ENCODE results near the gene TK2.
"Not testable (repeated sequence)": the region's sequence is repeated elsewhere in the genome, so short reads cannot be mapped to it uniquely, and the experiment has no call there.

Gene TK2

DNA sequence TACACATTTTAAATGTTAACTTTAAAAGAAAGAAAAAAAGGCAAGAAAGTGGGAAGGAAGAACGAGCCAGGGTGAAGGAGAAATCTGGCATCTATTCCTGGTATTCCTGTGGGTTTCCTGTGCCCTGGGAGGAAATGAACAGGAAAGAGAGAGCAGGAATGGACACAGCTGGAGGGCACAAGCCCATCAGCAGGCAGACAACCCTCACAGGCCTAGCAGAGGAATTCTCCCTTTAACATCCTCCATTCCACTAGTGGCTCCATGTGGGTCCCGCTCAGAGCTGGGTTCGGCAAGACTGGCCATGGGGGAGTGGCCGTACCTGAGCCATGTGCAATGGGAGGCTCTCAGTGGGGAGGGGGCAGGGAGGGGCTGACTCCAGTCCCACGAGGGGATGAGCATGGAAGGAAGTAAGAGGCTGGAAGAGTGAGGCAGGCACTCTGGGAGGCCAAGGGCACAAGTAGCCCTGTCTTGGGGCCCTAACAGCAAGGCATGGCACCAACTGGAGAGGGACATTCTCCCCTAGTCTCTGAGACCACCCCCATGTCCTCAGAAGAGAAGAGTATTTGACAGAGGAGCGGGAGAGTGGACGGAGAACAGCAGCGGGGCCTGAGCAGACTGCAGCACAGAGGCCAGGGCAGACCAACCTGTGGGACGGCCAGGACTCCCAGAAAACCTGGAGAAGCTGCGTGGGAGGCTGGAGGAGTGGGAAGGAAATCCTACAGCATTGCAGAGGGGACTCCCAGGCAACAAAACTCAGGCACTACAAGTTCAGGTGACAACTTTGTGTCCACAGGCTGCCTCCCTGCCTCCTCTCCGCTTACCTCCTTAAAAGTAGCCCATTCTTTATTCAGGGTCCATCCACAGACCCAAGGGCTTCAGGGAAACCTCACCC lies 30.2 kb downstream of the TK2 start:
- DNase-seq = no peak

DNA sequence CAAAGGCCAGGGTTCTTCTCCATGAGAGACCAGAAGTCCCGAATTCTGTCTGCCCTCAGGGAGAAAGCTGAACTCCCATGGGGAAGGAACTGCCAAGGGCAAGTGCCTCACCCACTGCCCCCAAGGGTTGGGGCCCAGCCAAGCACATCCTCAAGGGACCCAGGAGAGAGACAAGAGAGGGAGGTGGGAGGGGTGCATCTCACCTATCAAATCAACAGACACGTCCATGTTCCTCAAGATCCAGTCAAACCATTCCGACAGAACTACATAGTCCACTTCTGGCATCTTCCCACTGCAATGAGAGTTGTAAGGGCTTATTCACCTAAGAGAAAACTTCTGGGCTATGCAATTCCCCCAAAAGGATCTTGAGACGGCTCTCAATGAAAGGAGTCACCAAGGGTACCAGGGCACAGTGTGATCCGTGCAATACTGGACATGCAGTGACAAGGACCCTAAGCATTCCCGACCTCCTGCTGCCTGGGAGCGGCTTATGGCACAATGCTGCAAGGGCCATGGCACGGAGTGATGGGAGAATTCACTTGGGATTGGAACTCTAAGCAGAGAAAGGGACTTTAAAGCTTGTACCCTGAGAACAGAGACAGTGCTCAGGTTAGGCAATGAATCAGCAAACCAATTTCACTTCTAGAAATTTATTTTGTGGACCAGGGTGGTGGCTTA lies 32.2 kb downstream of the TK2 start:
- no peak for DNase-seq

DNA sequence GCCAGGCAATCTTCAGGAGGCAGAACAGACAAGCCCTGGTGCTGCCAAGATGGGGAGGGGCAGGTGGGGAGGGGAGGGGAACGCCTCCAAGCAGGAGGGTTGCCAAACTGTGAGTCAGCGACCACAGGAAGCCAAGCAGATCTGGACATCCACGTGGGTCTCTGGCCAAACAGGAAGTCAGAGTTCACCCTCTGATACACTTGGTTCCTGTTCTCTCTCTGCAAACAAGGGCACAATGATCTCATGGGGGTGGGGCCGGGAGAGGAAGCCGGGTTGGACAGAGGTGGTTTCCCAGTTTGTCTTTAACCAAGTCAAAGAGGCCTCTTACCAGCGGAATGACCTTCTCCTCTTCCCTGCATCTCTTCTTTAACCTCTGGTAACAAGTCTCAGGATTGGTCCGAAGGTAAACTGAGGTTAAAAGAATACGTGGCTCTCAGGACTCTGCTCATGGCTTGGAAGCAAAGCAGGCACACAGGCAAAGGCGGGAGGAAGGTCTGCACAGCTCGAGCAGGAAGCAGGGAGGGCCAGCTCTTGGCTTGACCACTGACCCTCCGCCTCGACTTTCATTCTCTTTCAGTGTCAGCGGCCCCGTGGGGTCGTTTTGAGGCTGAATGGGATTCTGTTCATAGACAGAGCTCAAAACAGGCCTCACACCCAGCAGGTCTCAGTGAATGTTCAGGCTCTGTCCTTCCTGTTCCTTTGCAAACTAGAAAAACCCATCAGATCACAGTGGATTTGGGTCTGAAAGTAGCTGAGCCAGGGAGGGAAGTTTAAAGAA lies 32.9 kb downstream of the TK2 start:
- DNase-seq = peak; percentile 84 to 92

DNA sequence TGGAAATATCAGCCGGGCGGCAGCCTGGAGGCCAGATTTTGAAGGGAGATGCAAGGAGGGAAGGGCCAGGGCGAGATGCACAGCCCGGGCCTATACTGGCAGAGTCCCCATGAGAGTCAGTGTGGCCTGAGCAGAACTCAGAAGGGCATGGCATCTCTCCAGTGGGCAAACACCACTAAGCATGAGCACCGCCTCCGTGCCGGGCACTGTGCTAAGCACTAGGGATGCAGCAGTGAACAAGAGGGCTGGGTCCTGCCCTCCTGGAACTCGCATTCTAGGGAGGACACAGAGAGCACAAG lies 33.5 kb downstream of the TK2 start:
- no peak for DNase-seq

DNA sequence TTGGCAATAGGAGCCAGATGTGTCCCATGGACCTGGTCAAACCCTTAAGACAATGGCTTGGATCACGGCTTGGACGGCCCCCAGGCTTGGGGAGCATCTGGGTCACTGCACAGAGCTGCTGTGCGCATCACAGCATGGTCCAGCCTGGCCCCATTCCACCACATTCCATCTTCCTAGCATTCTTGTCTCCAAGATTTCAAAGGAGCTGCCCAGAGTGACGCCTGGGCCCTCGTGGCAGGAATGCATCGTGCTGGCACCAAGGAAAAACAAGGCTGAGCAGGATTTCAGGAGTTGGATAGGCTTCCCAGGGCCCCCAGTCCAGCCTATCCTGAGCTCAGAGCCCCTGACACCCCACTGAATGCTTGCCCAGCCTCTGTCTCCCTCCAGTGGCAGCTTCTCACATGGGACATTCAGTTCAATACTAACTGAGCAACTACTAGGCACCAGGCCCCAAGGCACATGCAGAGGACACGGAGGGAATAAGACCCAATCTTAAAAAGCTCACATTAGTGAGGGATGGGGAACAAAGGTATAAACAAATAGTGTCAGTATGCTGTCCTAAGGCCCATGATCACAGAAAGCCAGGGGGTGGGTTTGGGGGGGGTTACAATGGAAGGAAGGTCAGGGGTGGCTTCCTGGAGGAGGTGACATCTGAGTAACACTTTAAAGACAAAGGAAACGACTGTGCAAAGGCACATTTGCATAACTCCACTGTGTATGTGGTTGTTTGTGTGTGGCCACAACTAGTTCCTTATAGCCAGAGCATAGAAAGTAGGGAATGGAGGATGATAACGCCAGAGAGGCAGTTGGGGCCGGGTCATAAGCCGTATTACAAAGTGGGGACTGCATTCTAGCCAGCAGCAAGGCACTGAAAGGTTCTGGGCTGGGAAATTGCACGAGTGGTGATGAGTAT lies 34.1 kb downstream of the TK2 start:
- DNase-seq = peak in 1 of 2 donors; percentile 30

DNA sequence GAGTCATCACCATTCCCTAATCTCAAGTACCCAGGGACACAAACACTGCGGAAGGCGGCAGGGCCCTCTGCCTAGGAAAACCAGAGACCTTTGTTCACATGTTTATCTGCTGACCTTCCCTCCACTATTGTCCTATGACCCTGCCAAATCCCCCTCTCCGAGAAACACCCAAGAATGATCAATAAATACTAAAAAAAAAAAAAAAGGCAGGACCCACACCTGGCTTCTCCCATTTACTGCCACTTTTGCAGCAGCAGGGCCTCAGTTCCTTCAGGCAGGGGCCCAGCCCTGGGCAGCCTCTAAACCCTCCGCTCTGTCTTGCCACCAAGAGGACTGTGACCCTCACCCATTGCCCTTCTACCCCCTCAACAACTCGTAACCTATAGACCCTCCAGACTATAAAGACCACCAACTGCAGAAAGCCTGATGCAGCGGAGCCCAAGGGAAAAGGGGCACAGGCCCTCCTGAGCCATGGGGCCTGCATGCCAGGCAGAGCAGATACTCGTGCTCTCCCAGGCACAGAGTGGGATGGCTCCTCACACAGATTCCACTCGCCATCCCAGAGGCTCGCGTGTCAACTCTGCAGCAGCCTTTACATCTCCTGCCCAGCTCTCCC lies 34.8 kb downstream of the TK2 start:
- DNase-seq = not testable (repeated sequence)

DNA sequence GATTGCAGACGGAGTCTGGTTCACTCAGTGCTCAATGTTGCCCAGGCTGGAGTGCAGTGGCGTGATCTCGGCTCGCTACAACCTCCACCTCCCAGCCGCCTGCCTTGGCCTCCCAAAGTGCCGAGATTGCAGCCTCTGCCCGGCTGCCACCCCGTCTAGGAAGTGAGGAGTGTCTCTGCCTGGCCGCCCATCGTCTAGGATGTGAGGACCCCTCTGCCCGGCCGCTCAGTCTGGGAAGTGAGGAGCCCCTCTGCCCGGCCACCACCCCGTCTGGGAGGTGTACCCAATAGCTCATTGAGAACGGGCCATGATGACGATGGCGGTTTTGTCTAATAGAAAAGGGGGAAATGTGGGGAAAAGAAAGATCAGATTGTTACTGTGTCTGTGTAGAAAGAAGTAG lies 35.5 kb downstream of the TK2 start:
- DNase-seq = not testable (repeated sequence)

DNA sequence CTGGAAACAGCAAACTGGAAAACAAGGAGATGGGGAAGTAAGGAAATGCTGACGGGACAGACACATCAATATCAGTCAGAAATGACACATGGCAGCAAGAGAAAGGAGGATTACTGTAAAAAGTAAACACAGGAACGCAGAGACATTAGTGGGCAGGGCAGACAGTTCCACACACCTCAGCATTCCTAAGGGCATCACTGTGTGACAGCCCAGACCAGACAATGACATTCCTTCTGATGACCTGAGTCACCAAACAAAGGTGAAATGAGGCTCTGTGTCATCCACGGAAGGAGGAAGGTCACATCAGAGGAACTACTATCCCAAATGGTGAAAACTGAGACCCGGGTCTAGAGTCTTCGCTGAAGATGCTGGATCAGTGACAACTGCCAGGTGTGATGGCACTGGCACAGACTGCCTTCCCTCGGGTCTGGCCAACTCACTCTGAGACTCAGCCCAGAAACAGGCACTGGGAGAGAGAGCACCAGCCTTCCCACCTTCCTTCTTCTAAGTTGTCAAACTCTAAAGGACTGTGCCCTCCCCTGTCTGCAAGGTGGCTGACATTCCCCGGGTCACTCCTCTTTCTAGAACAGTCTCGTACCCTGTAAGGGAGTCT lies 36.7 kb downstream of the TK2 start:
- DNase-seq = no peak

DNA sequence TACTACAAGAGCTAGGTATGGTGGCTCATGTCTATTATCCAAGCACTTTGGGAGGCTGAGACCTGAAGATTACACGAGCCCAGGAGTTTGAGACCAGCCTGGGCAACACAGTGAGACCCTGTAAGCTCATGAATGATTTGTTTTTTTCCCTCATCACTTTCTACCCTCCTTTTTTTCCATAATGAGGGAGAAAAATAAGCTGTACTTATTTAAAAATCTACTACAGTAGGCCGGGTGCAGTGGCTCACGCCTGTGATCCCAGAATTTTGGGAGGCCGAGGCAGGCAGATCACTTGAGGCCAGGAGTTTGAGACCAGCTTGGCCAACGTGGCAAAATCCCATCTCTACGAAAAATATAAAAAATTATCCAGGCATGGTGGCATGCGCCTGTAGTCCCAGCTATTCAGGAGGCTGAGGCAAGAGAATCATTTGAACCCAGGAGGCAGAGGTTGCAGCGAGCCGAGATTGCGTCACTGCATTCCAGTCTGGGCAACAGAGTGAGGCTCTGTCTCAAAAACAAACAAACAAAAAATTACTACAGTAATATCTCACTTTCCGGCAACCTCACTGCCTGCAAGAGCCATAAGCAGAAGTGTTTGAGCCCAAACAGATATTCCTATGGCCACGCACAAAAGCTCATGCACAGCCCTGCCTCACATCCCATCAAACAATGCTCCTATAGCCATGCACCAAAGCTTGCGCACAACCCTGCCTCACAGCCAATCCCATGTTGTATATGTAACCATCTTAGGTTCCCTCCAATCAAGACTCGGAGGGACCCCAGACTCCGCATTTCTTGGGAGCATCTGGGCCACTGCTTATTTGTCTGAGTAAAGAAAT lies 37.4 kb downstream of the TK2 start:
- no peak for DNase-seq

DNA sequence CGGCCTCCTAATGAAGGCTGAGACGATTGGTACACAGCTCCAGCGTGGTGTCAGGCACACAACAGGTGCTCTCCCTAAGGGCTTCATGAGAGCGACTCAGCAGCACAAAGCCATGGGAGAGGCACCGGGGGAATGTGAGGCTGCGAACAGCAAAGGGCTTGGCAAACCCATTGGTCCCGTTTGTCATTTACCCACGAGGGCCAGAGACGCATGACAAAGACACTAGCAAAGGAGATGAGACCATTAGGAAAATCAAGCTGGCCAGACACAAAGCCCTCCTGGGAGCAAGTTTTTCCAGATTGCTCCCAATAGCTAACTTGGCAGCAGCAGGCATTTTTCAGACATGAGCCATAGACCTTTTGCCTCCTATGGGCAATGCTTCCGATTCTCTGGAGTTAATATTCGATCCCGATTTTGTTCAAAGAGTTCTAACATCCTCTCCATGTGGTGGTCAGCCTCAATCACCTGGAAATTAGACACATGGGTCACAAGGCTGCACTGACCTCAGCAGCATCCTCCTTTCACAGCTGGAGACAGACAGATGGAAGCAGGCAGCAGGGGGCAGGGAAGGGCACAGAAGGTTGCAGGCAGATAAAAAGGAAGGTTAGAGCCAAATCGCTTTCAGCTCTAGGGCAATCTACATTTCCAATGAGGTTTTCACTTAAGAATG lies 38.2 kb downstream of the TK2 start:
- DNase-seq = no peak

DNA sequence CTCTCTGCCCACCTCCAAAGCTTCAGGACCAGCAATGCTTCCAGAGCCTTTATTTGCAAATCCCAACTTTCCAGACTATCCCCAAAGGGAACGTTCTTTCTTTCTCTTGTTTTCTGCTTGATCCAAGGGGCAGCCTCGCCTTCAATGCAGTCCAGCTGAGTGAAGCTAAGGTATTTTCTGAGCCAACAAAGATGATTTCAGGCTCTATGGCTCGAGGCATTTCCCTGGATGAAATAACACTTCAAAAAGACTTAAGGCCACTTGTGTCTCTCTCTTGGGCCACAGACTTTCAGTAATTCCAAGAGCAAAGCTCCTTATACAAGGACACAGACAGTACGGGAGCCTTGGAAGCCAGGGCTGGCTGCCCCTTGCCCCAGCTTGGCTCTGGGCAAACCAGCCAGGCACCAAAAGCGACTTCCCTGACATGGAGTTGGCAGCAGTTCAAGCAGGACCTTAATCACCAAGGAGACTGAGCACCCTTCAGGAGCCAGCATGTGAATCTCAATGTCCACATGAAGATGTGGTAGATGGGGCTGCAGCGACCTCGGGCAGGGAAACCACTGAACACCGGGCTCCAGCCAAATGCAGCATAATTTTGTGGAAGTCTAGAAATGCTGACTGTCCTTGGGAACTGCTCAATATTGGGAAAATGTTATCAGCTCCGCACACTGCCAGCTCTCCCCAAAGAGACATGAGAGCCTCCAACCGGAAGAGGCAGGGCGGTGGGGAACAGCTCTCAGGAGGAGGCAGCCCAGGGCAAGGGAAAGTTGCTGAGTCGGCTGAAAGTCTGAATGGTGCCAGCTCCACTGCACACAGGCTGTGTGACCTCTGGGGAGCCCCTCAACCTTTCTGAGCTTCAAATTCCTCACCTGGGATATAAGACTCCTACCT lies 39.0 kb downstream of the TK2 start:
- DNase-seq = no peak

DNA sequence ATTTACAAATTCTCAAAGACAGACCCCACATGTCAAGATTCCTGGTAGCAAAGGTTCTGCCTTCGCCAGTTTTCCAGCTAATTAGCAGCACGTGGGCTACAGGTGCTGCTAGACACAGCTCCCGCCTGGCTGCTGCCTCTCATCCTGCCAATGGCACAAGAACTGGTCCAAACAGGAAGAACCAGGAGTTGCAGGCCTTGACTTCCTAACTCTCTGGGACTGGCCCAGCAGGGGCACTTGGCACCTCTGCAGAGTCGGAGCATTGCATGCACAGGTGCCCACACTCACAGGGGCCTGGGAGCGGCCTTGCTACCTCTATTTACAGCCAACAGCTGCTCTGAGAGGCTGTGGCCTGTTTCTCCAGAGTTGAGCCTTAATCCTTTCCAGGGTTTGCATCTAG lies 39.6 kb downstream of the TK2 start:
- no peak for DNase-seq

DNA sequence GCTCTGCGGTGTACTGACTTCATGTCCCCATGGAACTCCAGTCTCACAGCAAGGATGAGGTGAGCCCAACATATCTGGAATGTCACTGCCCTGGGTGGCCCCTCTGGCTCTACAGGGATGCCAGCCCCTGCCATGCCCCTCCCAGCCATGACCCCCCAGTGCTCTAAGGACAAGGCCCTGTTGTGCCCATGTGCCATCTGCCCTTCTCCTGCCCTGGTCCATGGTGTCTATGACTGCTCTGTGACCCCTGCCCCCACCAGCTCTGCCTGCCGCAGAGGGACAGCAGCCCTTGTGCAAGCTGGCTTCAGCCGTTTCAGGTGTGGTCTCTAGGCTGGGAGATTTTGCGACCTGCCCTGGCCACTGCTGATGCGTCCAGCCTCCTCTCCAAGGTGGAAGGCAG lies 40.3 kb downstream of the TK2 start:
- DNase-seq = no peak

DNA sequence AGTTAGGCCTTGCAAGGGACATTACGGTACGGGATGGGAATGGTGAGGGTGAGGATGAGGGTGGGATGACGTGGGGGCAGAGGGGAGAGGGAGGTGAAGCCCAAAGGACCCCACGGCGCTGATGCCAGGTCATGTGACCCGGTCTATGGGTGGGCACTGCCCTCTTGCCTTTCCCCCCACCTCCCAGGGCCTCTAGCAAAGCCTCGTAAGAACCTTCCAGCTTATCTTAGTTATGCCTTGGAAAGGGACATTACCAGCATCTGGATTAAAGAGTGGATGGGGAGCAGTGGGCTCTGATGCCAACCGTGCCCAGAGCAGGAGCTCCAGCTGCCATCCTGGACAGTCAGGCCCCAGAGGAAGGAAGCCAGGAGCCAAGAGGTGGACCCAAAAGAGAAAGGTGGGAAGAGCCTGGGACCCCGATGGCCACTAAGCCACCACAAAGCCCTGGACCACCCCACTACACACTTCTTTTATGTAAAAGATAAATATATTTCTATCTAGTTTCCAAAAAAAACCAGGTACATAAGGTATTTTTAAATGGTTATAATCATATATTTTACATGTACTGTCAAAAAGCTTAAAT lies 40.9 kb downstream of the TK2 start:
- DNase-seq = no peak

DNA sequence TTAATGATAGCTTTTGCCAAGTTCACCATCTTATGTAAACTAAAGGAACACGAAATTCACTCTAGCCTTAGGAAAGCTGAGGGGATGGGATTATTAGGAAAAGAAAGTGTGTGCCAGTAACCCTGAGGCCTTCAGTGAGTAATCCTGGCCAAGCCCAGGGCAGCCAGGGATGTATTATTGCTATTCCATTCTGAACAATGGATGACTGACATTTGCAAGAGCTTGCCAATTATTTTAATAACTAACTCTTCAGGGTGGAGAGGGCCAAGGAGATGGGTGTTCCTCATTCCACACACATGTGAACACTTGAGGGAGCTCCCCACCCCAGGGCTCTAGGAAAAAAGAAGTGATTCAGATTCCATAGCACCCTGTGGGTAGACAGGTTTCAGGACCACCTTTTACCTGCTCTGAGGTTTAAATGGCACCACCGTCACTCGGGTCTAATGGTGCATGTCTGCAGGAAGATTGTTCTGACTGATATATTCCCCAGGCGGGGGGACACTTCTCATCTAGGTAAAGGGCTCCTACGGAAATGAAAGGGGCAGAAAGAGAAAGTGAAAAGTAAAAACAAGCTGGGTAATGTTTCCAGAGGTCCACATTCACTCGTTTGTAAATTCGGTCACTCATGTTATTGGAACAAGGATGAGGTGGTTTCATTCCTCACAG lies 41.5 kb downstream of the TK2 start:
- no peak for DNase-seq

DNA sequence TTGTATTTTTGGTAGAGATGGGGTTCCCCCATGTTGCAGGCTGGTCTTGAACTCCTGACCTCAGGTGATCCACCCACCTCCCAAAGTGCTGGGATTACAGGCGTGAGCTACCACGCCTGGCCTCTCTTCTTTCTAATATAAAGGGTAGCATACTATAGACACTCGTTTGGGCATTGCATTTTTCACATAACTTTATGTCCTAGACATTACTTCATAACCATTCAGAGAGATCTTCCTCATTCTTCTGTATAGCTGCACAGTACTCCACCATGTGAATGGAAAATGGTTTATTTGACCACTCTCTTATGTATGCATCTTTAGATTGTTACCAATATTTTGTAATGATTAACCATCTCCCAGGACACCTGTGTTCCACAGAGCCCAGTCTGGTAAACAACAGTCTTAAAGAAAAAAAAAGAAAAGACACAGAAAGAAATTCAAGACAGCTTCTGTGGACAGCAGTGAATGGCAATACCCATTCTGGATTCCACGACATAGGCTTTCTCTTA lies 42.1 kb downstream of the TK2 start:
- DNase-seq = no peak

DNA sequence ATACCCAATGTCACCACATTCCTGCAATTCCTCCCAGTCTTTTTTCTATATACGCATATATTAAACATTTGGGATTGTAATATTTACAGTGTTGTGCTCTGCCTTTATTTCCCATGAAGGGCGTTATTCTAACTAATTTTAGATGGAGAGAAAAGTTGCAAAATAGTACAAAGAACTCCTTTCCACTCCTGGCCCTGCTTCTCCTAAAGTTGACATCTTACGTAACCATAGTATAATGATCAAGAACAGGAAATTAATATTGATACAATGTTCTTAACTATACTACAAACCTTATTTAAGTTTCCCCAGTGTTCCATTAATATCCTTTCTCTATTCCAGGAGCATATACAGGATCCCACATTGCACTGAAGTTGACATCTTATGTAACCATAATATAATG lies 46.3 kb downstream of the TK2 start:
- DNase-seq = no peak

DNA sequence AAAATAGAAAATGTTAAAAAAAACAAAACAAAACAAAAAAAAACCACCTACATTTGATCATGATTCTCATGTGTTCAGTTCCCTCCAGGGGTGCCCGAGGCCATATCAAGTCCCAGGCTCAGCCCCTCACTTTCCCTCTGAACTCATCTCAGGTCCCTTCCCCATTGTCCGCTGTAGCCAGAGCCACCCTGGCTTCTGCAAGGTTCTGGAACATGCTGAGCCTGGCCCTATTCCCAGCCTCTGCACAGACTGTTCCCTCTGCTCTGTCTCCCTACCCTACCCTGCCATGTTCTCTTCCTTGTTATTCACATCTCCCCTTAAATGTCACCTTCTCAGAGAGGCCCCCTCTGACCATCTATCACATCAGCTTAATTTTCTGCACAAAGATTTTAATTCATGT lies 46.9 kb downstream of the TK2 start:
- no peak for DNase-seq

All from CD4-positive, alpha-beta T cell treated with Interferon alpha-2 for 1 hour (primary cell).